ENCODE measurements around the gene UBE2L5.
"Not testable (repeated sequence)": the region's sequence is repeated elsewhere in the genome, so short reads cannot be mapped to it uniquely, and the experiment has no call there.

UBE2L5 gene

GRCh38 chr13:30438286-30438685 is 16.0 kb downstream of the UBE2L5 start:
- no peak for TF ChIP-seq EZH2phosphoT487 (IDR thresholded peaks at IDR 0.05; ENCODE audit: low read depth)
- no peak for TF ChIP-seq CTCF (IDR thresholded peaks at IDR 0.05; ENCODE audit: low read depth, low read length)
- H3K27me3 ChIP-seq (ENCODE audit: low read depth, low read length) = peaks cover 32% of the 10 kb centered on the region
- H3K4me2 ChIP-seq (ENCODE audit: low read length) = no peak overlapping the region
- H4K20me1 ChIP-seq (ENCODE audit: insufficient read depth, low read length) = no peaks in the 10 kb centered on the region
- H3K36me3 ChIP-seq (replicated peaks; ENCODE audit: low read depth, low read length) = no peaks in the 10 kb centered on the region
- no peaks in the 10 kb centered on the region for H3K79me2 ChIP-seq (ENCODE audit: low read length)
- H2AFZ ChIP-seq (ENCODE audit: low read depth, low read length) = no peak overlapping the region
- no peak overlapping the region for H3K27ac ChIP-seq (ENCODE audit: low read length)
- no peak overlapping the region for H3K4me3 ChIP-seq (ENCODE audit: low read length)
- H3K4me1 ChIP-seq (ENCODE audit: low read length) = peaks cover 3% of the 10 kb centered on the region; the same call in 1 of the 2 replicates
- H3K9me3 ChIP-seq (ENCODE audit: insufficient read depth, low read length) = no peaks in the 10 kb centered on the region
- H3K9ac ChIP-seq (ENCODE audit: low read length) = no peak overlapping the region

- H3K27me3 ChIP-seq (ENCODE audit: low read depth, low read length) = peaks cover 37% of the 10 kb centered on the region
- H3K36me3 ChIP-seq (replicated peaks; ENCODE audit: low read depth, low read length) = no peaks in the 10 kb centered on the region
- H3K79me2 ChIP-seq (ENCODE audit: low read length) = no peaks in the 10 kb centered on the region
- H3K9ac ChIP-seq (ENCODE audit: low read length) = no peak overlapping the region
- no peak overlapping the region for H3K27ac ChIP-seq (ENCODE audit: low read length)
- TF ChIP-seq CTCF (IDR thresholded peaks at IDR 0.05; ENCODE audit: low read depth, low read length) (no peak), EZH2phosphoT487 (IDR thresholded peaks at IDR 0.05; ENCODE audit: low read depth) (no peak)
- H3K4me3 ChIP-seq (ENCODE audit: low read length) = no peak overlapping the region
- peaks cover 25% of the 10 kb centered on the region for H3K4me1 ChIP-seq (ENCODE audit: low read length)
- H3K9me3 ChIP-seq (ENCODE audit: insufficient read depth, low read length) = no peaks in the 10 kb centered on the region
- no peaks in the 10 kb centered on the region for H4K20me1 ChIP-seq (ENCODE audit: insufficient read depth, low read length)
- no peak overlapping the region for H2AFZ ChIP-seq (ENCODE audit: low read depth, low read length)
- no peak overlapping the region for H3K4me2 ChIP-seq (ENCODE audit: low read length)
These were observed 18.8 kb downstream of the UBE2L5 start for GRCh38 chr13:30440910-30441703.

- Histone ChIP-seq H3K4me1 (ENCODE audit: low read length) (peaks cover 25% of the 10 kb centered on the region), H3K4me2 (ENCODE audit: low read length) (no peak overlapping the region), H3K27ac (ENCODE audit: low read length) (no peak overlapping the region)
These were observed 20.6 kb downstream of the UBE2L5 start for GRCh38 chr13:30442926-30443325.

GRCh38 chr13:30443491-30443890 is 21.2 kb downstream of the UBE2L5 start:
- H4K20me1 ChIP-seq (ENCODE audit: insufficient read depth, low read length); H3K79me2 ChIP-seq (ENCODE audit: low read length); H3K27ac ChIP-seq (ENCODE audit: low read length); H3K9ac ChIP-seq (ENCODE audit: low read length); H3K9me3 ChIP-seq (ENCODE audit: insufficient read depth, low read length); H3K4me3 ChIP-seq (ENCODE audit: low read length); H3K36me3 ChIP-seq (replicated peaks; ENCODE audit: low read depth, low read length): not testable (repeated sequence)
- peak overlapping the region; percentile 54 for H3K4me2 ChIP-seq (ENCODE audit: low read length)
- H3K4me1 ChIP-seq (ENCODE audit: low read length) = peaks cover 25% of the 10 kb centered on the region
- H3K27me3 ChIP-seq (ENCODE audit: low read depth, low read length) = peaks cover 30% of the 10 kb centered on the region
- H2AFZ ChIP-seq (ENCODE audit: low read depth, low read length) = peak overlapping the region; percentile 62; the same call in 1 of the 2 replicates

More at GRCh38 chr13:30442926-30443325, 20.6 kb downstream of the UBE2L5 start:
- no peaks in the 10 kb centered on the region for H3K36me3 ChIP-seq (replicated peaks; ENCODE audit: low read depth, low read length)
- no peak overlapping the region for H3K9ac ChIP-seq (ENCODE audit: low read length)
- H3K9me3 ChIP-seq (ENCODE audit: insufficient read depth, low read length) = no peaks in the 10 kb centered on the region
- H4K20me1 ChIP-seq (ENCODE audit: insufficient read depth, low read length) = no peaks in the 10 kb centered on the region
- TF ChIP-seq CTCF (IDR thresholded peaks at IDR 0.05; ENCODE audit: low read depth, low read length) = no peak
- no peak for TF ChIP-seq EZH2phosphoT487 (IDR thresholded peaks at IDR 0.05; ENCODE audit: low read depth)
- peaks cover 31% of the 10 kb centered on the region for H3K27me3 ChIP-seq (ENCODE audit: low read depth, low read length)
- no peak overlapping the region for H3K4me3 ChIP-seq (ENCODE audit: low read length)
- no peak overlapping the region for H2AFZ ChIP-seq (ENCODE audit: low read depth, low read length)
- no peaks in the 10 kb centered on the region for H3K79me2 ChIP-seq (ENCODE audit: low read length)

Data from OCI-LY3 (cell line).